HepG2 (cell line): ENCODE data around the gene ZBP1. TPM values are rescaled to one million over a fixed set of nuclear protein-coding genes. Genes with fewer than 3 reads are reported as not detected.
A peak's percentile ranks its signal among the peaks of the same experiment; 100 is the strongest.

Experiments used
- ARID5B ChIP-seq: IDR thresholded peaks from 2 replicates; pipeline ENCODE4 v1.4.0; 2020; ENCODE audit warnings: mild to moderate bottlenecking, missing genetic modification reagents
- ARNT2 ChIP-seq: sonication (generic); formaldehyde crosslinking; IDR thresholded peaks from 2 replicates; pipeline ENCODE4 v1.8.0; 2022; ENCODE audit warnings: mild to moderate bottlenecking, low read depth, missing genetic modification reagents, moderate library complexity
- CBX1 ChIP-seq: IDR thresholded peaks from one replicate; pipeline ENCODE4 v1.6.1; 2016; ENCODE audit warnings: antibody characterized with exemption, low read depth
- CCAR2 ChIP-seq: fragments of 200-400 bp; formaldehyde crosslinking; optimal IDR thresholded peaks from 2 replicates; pipeline ENCODE3; 2018; ENCODE audit warnings: low read depth, mild to moderate bottlenecking, low read length, moderate library complexity
- ONECUT2 ChIP-seq: sonication (generic); formaldehyde crosslinking; IDR thresholded peaks from 2 replicates; pipeline ENCODE4 v1.4.0; 2020; ENCODE audit warnings: missing genetic modification reagents
- PHF8 ChIP-seq: sonication (generic); formaldehyde crosslinking; IDR thresholded peaks from 2 replicates; pipeline ENCODE4 v1.5.0; 2020; ENCODE audit warnings: missing genetic modification reagents
- RBFOX2 ChIP-seq: fragments of 200-400 bp; formaldehyde crosslinking; IDR thresholded peaks from 2 replicates; pipeline ENCODE4 v1.6.1; 2017; ENCODE audit warnings: low read depth, mild to moderate bottlenecking, low read length
- ZNF24 ChIP-seq: fragments of 450-650 bp; IDR thresholded peaks from 2 replicates; pipeline ENCODE4 v1.6.1; 2017; ENCODE audit warnings: antibody characterized with exemption, mild to moderate bottlenecking
- ZNF441 ChIP-seq: sonication (generic); formaldehyde crosslinking; IDR thresholded peaks from 2 replicates; pipeline ENCODE4 v1.7.0; 2021; ENCODE audit warnings: missing genetic modification reagents, borderline replicate concordance
- ZNF709 ChIP-seq: sonication (generic); formaldehyde crosslinking; IDR thresholded peaks from 2 replicates; pipeline ENCODE4 v1.5.0; 2020; ENCODE audit warnings: mild to moderate bottlenecking, missing genetic modification reagents
- ZNF781 ChIP-seq: sonication (generic); formaldehyde crosslinking; IDR thresholded peaks from 2 replicates; pipeline ENCODE4 v1.5.1; 2020; ENCODE audit warnings: borderline replicate concordance, mild to moderate bottlenecking, missing genetic modification reagents; ENCODE audit errors: not compliant biosample characterization
- polyA plus RNA-seq, 8 experiments: library from polyadenylated mRNA; depleted of rRNA in 3 of 8; stranded (reverse) in 7 of 8; unstranded in 1 of 8; fragments of >200 nt; fragmentation: Illumina TruSeq in 4 of 8; extraction: Trizol in 4 of 8; gene quantifications; 2 replicates each; pipeline versions ENCODE4 v1.2.1 to v1.2.3, GENCODE V29; 2011 to 2016; ENCODE audit warnings: low read depth in 4 of 8, missing spikeins in 1 of 8, mixed read lengths in 1 of 8; ENCODE audit not compliant: insufficient read depth in 1 of 8
- total RNA-seq, 5 experiments: library from RNA; depleted of rRNA; stranded (reverse); fragments of >200 nt; fragmentation: Illumina TruSeq; extraction: Trizol; gene quantifications; 2 replicates each; pipeline ENCODE4 v1.2.3, GENCODE V29; 2016; ENCODE audit warnings: low read depth in 1 of 5
- TF ChIP-seq, protein P1 (sequence below): IDR thresholded peaks from 2 replicates; pipeline ENCODE4 v1.6.1; 2016; ENCODE audit warnings: low read depth, control low read depth
- TF ChIP-seq, protein P2 (sequence below): IDR thresholded peaks from 2 replicates; pipeline ENCODE4 v1.6.1; 2018; ENCODE audit warnings: missing genetic modification reagents, mild to moderate bottlenecking, missing compliant biosample characterization
- TF ChIP-seq, protein P3 (sequence below): sonication (generic); formaldehyde crosslinking; IDR thresholded peaks from 2 replicates; pipeline ENCODE4 v1.5.0; 2020; ENCODE audit warnings: missing genetic modification reagents, mild to moderate bottlenecking, borderline replicate concordance
- TF ChIP-seq, protein P4 (sequence below): sonication (generic); IDR thresholded peaks from 2 replicates; pipeline ENCODE4 v1.6.1; 2016; ENCODE audit warnings: low read depth, borderline replicate concordance
- TF ChIP-seq, protein P5 (sequence below): sonication (generic); formaldehyde crosslinking; IDR thresholded peaks from 2 replicates; pipeline ENCODE4 v1.5.0; 2020; ENCODE audit warnings: missing genetic modification reagents, mild to moderate bottlenecking, borderline replicate concordance

The ZBP1 gene
- total and polyA plus RNA-seq, 2 of the 13 experiments (the other 11 are each of a cell fraction or from before 2014, with no cell fraction given), result not detected

GRCh38 chr20:57657535-57658446 is 37.6 kb upstream of the ZBP1 start (continued):
- TF ChIP-seq, protein P1, sequence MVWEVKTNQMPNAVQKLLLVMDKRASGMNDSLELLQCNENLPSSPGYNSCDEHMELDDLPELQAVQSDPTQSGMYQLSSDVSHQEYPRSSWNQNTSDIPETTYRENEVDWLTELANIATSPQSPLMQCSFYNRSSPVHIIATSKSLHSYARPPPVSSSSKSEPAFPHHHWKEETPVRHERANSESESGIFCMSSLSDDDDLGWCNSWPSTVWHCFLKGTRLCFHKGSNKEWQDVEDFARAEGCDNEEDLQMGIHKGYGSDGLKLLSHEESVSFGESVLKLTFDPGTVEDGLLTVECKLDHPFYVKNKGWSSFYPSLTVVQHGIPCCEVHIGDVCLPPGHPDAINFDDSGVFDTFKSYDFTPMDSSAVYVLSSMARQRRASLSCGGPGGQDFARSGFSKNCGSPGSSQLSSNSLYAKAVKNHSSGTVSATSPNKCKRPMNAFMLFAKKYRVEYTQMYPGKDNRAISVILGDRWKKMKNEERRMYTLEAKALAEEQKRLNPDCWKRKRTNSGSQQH (CRISPR knock-in tag), result no peak
- no peak for TF ChIP-seq CCAR2
- TF ChIP-seq, protein P2, sequence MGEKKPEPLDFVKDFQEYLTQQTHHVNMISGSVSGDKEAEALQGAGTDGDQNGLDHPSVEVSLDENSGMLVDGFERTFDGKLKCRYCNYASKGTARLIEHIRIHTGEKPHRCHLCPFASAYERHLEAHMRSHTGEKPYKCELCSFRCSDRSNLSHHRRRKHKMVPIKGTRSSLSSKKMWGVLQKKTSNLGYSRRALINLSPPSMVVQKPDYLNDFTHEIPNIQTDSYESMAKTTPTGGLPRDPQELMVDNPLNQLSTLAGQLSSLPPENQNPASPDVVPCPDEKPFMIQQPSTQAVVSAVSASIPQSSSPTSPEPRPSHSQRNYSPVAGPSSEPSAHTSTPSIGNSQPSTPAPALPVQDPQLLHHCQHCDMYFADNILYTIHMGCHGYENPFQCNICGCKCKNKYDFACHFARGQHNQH (CRISPR knock-in tag), result no peak
- TF ChIP-seq, protein P3, sequence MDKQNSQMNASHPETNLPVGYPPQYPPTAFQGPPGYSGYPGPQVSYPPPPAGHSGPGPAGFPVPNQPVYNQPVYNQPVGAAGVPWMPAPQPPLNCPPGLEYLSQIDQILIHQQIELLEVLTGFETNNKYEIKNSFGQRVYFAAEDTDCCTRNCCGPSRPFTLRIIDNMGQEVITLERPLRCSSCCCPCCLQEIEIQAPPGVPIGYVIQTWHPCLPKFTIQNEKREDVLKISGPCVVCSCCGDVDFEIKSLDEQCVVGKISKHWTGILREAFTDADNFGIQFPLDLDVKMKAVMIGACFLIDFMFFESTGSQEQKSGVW (CRISPR knock-in tag), result no peak
- TF ChIP-seq ZNF24, result no peak
- no peak for TF ChIP-seq ZNF781 (CRISPR knock-in tag)
- TF ChIP-seq, protein P4, sequence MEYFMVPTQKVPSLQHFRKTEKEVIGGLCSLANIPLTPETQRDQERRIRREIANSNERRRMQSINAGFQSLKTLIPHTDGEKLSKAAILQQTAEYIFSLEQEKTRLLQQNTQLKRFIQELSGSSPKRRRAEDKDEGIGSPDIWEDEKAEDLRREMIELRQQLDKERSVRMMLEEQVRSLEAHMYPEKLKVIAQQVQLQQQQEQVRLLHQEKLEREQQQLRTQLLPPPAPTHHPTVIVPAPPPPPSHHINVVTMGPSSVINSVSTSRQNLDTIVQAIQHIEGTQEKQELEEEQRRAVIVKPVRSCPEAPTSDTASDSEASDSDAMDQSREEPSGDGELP, result peak; percentile 40; the same call in 1 of the 2 replicates
- TF ChIP-seq ONECUT2 (CRISPR knock-in tag), result no peak
- TF ChIP-seq, protein P5, sequence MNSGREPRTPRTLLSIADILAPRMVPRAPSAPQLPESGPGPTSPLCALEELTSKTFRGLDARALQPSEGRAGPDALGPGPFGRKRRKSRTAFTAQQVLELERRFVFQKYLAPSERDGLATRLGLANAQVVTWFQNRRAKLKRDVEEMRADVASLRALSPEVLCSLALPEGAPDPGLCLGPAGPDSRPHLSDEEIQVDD, result no peak
- no peak for TF ChIP-seq CBX1
- TF ChIP-seq ZNF441, result peak; percentile 69; the same call in 1 of the 2 replicates
- TF ChIP-seq RBFOX2, result no peak
- TF ChIP-seq ZNF709, result peak; percentile 70; the same call in 1 of the 2 replicates
- no peak for TF ChIP-seq ARNT2
- no peak for TF ChIP-seq ARID5B
- no peak for TF ChIP-seq PHF8 (CRISPR knock-in tag)
